Measurements from ENCODE around the gene FBN3.
"Not testable (repeated sequence)": the region's sequence is repeated elsewhere in the genome, so short reads cannot be mapped to it uniquely, and the experiment has no call there.

FBN3 gene

DNA sequence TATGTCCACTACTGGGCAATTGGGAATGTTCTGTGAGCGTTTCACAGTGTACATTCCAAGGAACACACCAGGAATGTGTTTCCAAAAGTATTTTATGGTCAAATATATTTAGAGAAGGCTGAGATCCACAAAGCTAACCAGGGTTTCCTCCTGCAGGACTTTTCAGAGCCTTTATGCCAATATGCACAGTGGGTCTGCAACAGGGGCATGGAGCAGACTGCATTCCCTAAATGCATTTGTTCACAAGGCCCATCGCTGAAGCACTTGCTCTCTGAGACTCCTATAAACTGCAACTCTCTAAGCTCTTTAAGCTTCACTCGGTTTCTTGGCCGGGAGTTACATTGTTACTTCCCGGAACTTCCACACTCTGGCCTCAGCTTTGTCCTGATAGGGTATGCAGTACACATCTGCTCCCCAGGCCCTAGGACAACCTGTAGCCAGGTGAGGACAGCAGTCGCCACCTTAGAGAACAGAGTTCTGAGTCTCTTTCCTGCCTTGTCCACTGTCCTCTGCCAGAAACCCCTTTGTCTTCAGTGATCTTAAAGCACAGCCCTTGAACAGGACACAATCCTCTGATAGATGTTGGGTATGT, 33.5 kb downstream of the FBN3 start:
- no peak for DNase-seq

- DNase-seq: no peak
These were observed 36.4 kb downstream of the FBN3 start for GRCh38 chr19:8113017-8113416.

DNA sequence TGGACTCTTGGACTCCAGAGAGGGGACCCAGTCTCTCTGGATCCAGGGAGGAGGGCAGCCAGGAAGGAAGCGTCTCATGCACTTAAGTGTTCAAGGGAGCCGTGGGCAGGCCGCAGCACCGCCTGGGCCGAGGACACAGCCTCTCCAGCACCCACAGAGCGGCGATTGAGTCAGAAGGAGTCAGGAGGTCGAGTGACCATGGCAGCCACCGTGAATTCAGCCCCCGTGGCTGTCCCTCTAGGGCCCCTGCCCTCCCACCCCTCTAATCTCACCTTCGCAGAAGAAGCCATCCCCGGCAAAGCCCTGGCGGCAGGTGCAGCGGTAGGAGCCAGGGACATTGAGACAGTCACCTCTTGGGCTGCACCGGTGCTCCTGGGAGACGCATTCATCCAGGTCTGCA, 38.0 kb downstream of the FBN3 start:
- DNase-seq: no peak

- no peak for DNase-seq
These were observed 38.5 kb downstream of the FBN3 start for GRCh38 chr19:8110931-8111330.

DNA sequence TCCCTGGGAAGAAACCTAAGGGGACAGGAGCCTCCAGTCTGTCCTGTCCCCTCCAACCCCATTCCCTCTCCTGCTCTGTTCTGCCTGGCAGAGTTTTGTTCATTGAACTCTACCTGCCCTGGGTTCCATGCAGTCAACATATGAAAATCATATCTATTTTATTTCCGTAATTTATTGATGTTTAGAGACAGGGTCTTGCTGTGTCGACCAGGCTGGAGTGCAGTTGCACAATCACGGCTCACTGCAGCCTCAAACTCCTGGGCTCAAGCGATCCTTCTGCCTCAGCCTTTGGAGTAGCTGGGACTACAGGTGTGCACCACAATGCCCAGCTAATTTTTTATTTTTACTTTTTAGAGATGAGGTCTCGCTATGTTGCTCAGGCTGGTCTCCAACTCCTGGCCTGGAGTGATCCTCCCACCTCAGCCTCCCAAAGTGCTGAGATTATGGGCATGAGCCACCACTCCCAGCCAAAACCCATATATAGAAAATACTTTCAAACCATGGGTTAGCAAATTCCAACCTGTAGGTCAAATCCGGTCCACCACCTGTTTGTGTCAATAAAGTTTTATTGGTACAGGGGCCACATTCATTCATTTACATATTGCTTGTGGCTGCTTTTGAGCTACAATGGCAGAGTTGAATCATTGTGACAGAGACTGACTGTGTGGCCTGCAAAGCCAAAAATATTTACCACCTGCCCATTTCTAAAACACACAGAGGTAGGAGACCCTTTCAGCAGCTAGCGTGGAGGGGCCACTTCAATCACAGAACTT, 39.3 kb downstream of the FBN3 start:
- DNase-seq: no peak

- no peak for DNase-seq
These were observed 39.9 kb downstream of the FBN3 start for GRCh38 chr19:8109455-8109854.

DNA sequence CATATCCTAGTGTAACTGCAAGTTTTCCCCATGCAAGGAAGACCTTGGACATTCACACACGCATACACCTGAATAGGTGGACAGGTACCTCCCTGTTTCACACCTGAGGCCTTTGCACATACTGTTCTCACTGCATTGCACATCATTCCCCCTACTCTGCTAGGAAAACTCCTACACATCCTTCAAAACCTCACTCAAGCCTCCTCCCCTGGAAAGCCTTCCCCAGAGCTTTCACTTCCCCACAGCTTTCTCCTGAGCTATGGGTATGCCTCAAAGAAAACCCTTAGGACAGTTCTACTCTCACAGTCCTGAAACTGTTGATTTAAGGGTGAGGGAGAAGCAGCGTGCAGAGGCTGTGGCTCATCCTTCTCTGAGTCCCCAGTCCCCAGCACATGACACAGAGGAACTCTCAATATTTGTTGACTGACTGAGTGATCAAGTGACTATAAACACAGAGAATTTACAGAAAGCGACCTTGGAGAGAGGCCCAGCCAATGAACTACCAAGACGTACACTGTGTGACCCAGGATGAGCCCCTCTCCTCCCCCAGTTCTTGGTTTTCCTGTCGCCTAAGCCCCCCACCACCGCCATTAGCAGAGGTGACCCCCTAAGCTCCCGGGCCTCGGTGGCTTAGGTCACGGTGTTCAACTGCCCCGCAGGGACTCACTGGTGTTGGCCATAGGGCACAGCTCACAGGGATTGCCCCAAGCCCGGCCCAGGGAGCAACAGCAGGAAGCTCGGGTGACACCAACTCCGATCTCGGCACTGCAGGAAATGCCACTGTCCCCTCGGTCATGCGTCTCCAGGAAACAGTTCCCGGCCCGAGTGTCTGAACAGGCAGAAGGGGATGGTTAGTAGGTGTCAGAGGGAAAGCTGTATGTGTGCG, 40.6 kb downstream of the FBN3 start:
- no peak for DNase-seq

- no peak for DNase-seq
These were observed 42.0 kb downstream of the FBN3 start for GRCh38 chr19:8107301-8107903.

GRCh38 chr19:8105471-8105870, 43.9 kb downstream of the FBN3 start:
- DNase-seq: no peak

GRCh38 chr19:8101910-8102309, 47.5 kb downstream of the FBN3 start:
- DNase-seq: not testable (repeated sequence)

DNA sequence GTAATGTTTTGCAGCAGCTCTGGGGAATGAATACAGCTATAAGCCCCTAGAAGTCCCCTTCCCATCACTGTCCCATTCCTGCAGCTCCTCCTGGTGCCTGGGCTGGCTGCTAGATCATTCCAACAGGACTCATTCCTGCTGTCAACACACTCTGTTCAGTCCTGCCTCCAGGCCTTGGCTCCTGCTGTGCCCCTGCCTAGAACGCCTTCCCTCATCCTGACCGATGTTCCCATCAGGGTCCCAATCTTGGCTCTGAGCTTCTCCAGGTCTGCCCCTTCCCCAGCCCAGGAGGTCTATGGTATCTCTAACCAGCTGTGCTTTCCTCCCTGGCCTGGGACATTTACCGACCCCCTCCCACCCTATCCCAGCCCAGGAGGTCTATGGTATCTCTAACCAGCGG, 48.1 kb downstream of the FBN3 start:
- no peak for DNase-seq

DNA sequence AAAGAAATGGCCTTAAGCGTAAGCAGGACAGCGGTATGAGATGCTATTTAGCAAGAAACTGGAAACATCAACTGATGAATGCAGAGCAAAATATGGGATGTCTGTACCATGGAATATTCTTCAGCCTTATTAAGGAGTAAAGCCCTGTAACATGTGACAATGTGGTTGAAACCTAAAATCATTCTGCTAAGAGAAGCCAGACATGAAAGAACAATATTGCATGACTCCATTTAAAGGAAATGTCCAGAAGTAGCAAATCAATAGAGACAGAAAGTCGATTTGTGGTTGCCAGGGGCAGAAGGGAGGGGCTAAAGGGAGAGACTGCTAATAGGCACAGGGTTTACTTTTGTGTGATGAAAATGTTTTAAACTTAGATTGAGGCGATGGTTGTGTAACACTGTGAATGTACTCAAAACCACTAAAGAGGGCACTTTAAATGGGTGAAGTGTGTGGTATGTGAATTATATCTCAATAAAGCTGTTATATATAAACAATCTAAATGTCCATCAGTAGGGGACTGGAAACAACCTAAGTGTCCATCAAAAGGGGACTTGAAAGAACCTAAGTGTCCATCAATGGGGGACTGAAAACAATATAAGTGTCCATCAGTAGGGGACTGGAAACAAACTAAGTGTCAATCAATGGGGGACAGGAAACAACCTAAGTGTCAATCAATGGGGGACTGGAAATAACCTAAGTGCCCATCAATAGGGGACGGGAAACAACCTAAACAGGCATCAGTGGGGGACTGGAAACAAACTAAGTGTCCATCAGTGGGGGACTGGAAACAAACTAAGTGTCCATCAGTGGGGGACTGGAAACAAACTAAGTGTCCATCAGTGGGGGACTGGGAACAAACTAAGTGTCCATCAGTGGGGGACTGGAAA, 51.5 kb downstream of the FBN3 start:
- DNase-seq: no peak

DNA sequence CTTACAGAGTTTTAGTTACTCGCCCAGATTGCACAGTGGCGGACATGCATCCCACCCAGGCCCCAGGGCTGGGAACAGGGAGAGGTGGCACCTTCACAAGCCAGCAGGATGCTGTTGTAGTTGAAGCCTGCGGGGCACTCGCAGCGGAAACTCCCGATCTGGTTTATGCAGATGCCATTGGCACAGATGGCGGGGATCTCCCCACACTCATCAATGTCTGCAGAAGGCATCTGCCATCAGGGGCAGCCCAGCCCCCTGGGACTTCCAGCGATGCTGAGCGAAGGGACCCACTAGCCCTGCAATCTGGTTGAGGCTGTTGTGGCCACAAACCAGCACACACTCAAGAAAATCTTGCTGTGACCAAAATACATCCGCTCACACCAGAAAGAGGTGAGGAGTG, 52.2 kb downstream of the FBN3 start:
- DNase-seq: no peak

GRCh38 chr19:8096071-8096470, 53.3 kb downstream of the FBN3 start:
- DNase-seq: no peak

DNA sequence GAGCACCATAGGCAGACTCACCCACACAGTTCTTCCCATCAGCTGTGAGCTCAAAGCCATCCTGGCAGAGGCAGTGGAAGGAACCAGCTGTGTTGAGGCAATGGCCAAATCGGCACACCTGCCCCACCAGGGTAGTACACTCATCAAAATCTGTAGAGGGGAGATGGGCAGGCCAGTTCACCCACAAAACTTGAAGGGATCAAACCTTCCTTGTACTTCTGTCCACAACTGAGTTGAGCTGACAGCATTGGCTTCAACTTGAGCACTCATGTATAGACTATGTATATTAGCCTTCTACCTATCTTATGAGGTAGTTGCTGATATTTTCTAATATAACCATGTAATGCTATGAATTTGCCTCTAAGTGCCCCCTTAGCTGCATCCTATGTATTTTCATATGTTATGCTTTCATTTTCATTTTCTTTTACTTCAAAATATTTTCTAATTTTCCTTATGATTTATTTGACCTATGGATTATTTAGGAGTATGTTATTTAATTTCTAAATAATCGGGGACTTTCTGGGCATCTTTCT, 54.0 kb downstream of the FBN3 start:
- DNase-seq: no peak

DNA sequence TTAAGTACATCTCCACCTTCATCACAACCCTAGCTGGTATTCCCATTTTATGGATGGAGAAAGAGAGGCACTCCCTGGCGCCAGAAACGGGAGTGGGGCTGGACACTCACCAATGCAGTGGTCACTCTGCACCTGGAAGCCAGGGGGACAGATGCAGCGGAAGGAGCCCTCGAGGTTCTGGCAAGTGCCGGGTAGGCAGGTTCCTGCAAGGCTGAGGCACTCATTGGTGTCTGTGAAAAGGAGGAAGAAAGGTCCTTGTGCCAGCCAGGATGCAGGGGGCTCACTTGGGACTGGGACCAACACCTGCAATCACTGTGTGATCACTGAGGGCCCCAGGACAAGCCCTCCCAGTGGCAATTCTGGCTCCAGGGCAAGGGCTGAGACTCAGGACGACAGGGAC, 55.1 kb downstream of the FBN3 start:
- no peak for DNase-seq

DNA sequence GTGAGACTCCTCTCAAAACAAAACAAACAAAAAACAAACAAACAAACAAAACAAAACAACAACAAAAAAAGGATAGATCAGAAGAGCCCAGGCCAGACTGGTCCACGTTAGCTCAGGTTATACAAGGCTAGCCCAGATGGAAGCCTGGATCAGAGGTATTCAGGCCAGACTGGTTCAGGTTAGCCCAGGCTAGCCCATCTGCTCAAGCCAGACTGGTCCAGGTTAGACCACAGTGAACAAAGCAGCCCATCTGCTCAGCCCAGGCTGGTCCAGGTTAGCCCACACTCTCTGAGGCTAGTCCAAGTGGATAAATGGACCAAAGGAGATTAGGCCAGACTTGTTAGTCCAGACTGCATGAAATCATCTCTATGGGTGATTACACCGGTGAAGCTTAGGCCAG, 55.7 kb downstream of the FBN3 start:
- no peak for DNase-seq

DNA sequence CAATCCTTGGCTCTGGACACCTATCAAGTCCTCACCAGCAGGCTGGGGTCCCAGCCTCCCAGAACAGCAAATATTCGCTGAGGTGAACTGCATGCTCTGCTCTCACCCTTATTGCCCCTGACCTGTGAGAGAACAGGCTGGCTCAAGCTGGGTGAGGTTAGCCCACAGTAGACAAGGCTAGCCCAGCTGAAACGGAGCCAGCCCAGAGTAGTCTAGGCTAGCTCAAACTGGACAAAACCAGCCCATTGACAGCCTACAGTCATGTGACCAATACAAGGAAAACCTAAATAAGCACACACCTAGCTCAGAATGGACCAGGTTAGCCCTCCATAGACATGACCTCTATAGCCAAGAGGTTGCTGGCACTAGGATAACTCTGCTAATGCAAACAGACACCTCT, 58.4 kb downstream of the FBN3 start:
- no peak for DNase-seq

GRCh38 chr19:8089664-8090601, 59.5 kb downstream of the FBN3 start:
- DNase-seq: no peak

DNA sequence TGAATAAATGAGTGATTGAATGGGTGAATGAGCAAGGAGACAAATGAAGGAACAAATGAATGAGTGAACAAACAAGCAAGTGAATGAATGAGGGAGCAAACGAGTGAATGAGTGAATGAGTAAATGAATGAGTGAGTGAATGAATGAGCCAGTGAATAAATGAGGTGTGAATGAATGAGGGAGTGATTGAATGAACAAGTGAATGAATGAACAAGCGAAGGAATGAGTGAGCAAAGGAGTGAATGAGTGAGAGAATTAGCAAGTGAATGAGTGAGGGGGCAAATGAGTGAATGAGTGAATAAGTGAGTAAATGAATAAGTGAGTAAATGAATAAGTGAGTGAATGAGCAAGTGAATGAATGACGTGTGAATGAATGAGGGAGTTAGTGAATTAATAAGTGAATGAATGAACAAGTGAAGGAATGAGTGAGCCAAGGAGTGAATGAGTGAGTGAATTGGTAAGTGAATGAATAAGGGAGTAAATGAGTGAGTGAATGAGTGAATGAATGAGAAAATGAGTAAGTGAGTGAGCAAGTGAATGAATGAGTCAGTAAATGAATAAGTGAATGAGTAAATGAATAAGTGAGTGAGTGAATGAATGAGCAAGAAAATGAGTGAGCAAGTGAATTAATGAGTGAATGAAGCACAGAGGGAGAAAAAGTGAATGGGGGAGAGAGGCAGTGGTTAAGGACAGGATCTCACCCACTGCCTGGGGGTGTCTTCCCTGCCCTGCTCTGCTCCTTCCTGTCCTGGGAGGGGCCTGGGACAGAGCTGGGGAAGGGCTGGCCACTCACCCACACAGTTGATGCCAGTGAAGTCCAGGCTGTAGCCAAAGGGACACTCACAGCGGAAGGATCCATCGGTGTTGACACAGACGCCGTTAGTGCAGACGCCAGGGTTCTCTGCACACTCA, 60.4 kb downstream of the FBN3 start:
- no peak for DNase-seq
